ENCODE results near the gene GTF2A1.
"Not testable (repeated sequence)": the region's sequence is repeated elsewhere in the genome, so short reads cannot be mapped to it uniquely, and the experiment has no call there.

The GTF2A1 gene

GRCh38 chr14:81220830-81221578 lies at the start of gene GTF2A1:
Gene GTF2A1 (minus strand): TSS chr14:81220959. CDS start chr14:81220518, 441 bp downstream.
- peak; percentile 89 to 96 (median 94) for DNase-seq

- DNase-seq, result no peak
Measured at GRCh38 chr14:81269979-81270375, 49.2 kb upstream of the GTF2A1 start.

GRCh38 chr14:81269100-81269978 lies 48.6 kb upstream of the GTF2A1 start:
- DNase-seq, result no peak

- no peak for DNase-seq
Measured at GRCh38 chr14:81268016-81268416, 47.3 kb upstream of the GTF2A1 start.

GRCh38 chr14:81265636-81266169 lies 44.9 kb upstream of the GTF2A1 start:
- no peak for DNase-seq

GRCh38 chr14:81264671-81265070 lies 43.9 kb upstream of the GTF2A1 start:
- DNase-seq, result no peak

- DNase-seq, result no peak
Measured at GRCh38 chr14:81263777-81264410, 43.1 kb upstream of the GTF2A1 start.

GRCh38 chr14:81261176-81261575 lies 40.4 kb upstream of the GTF2A1 start:
- no peak for DNase-seq

GRCh38 chr14:81260732-81261131 lies 40.0 kb upstream of the GTF2A1 start:
- no peak for DNase-seq

GRCh38 chr14:81256289-81256960 lies 35.7 kb upstream of the GTF2A1 start:
- DNase-seq, result no peak

- no peak for DNase-seq
Measured at GRCh38 chr14:81252278-81252677, 31.5 kb upstream of the GTF2A1 start.

GRCh38 chr14:81247271-81247766 lies 26.6 kb upstream of the GTF2A1 start:
- DNase-seq, result no peak

GRCh38 chr14:81246461-81247270 lies 25.9 kb upstream of the GTF2A1 start:
- DNase-seq, result no peak

GRCh38 chr14:81245771-81246170 lies 25.0 kb upstream of the GTF2A1 start:
- no peak for DNase-seq

GRCh38 chr14:81244431-81244830 lies 23.7 kb upstream of the GTF2A1 start:
- DNase-seq, result not testable (repeated sequence)

GRCh38 chr14:81243499-81243898 lies 22.7 kb upstream of the GTF2A1 start:
- no peak for DNase-seq

GRCh38 chr14:81236849-81237248 lies 16.1 kb upstream of the GTF2A1 start:
- not testable (repeated sequence) for DNase-seq

- DNase-seq, result no peak
Measured at GRCh38 chr14:81236138-81236537, 15.4 kb upstream of the GTF2A1 start.

- DNase-seq, result no peak
Measured at GRCh38 chr14:81235096-81235495, 14.3 kb upstream of the GTF2A1 start.

GRCh38 chr14:81234278-81234677 lies 13.5 kb upstream of the GTF2A1 start:
- DNase-seq, result no peak

GRCh38 chr14:81233615-81234014 lies 12.9 kb upstream of the GTF2A1 start:
- no peak for DNase-seq

- no peak for DNase-seq
Measured at GRCh38 chr14:81231540-81231939, 10.8 kb upstream of the GTF2A1 start.

Data from activated naive CD4-positive, alpha-beta T cell (primary cell).